ENCODE data around the gene KCNE4.

DNA sequence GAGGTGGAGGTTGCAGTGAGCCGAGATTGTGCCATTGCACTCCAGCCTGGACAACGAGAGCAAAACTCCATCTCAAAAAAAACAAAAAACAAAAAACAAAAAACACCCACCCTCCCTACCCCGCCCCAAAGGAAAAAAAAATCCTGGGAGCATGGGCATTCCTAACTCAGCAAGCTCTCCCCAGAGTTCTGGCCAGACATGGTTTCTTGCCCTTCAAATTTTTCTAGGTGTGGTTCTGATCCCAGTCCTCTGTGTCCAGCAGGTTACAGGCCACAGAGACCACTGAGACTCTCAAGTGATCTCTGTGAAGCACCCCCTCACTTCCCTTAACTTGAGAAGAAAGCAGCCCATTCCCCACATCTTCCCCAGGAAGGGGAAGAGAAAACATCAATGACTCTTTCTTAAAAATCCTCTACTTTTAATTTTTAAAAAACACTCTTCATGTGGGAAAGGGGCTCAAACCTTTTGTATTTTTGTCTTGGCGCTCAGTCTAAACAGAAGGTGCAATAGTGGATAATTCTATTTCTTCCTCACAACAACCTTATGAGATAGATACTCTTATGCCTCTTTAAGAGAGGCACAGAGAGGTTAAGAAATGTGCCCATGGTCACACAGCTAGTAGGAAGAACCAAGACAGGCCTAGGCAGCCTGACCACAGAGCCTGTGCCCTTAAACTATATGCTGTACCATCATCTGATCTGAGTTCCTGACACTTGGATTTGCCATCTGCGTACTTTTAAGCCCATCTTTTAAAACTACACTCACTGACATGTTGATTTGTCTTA, 6.9 kb upstream of the KCNE4 start:
- TF ChIP-seq CTCF (IDR thresholded peaks at IDR 0.05; ENCODE audit: poor library complexity, severe bottlenecking), result no peak
- TF ChIP-seq, protein P1, sequence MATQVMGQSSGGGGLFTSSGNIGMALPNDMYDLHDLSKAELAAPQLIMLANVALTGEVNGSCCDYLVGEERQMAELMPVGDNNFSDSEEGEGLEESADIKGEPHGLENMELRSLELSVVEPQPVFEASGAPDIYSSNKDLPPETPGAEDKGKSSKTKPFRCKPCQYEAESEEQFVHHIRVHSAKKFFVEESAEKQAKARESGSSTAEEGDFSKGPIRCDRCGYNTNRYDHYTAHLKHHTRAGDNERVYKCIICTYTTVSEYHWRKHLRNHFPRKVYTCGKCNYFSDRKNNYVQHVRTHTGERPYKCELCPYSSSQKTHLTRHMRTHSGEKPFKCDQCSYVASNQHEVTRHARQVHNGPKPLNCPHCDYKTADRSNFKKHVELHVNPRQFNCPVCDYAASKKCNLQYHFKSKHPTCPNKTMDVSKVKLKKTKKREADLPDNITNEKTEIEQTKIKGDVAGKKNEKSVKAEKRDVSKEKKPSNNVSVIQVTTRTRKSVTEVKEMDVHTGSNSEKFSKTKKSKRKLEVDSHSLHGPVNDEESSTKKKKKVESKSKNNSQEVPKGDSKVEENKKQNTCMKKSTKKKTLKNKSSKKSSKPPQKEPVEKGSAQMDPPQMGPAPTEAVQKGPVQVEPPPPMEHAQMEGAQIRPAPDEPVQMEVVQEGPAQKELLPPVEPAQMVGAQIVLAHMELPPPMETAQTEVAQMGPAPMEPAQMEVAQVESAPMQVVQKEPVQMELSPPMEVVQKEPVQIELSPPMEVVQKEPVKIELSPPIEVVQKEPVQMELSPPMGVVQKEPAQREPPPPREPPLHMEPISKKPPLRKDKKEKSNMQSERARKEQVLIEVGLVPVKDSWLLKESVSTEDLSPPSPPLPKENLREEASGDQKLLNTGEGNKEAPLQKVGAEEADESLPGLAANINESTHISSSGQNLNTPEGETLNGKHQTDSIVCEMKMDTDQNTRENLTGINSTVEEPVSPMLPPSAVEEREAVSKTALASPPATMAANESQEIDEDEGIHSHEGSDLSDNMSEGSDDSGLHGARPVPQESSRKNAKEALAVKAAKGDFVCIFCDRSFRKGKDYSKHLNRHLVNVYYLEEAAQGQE (IDR thresholded peaks at IDR 0.05; ENCODE audit: borderline replicate concordance), result no peak
- no peak for TF ChIP-seq EZH2 (IDR thresholded peaks at IDR 0.05; ENCODE audit: borderline replicate concordance, insufficient read depth, low read length, poor library complexity, severe bottlenecking)
- TF ChIP-seq POLR2AphosphoS5 (IDR thresholded peaks at IDR 0.05), result no peak
- TF ChIP-seq RAD21 (conservative IDR thresholded peaks at IDR 0.05), result no peak
- no peak for TF ChIP-seq TAF1 (IDR thresholded peaks at IDR 0.05; ENCODE audit: low read depth)
- TF ChIP-seq MXI1 (conservative IDR thresholded peaks at IDR 0.05; ENCODE audit: poor library complexity, severe bottlenecking), result no peak
- no peak for TF ChIP-seq EP300 (conservative IDR thresholded peaks at IDR 0.05; ENCODE audit: poor library complexity, severe bottlenecking)
